ENCODE results near the gene RPL7L1.

DNA sequence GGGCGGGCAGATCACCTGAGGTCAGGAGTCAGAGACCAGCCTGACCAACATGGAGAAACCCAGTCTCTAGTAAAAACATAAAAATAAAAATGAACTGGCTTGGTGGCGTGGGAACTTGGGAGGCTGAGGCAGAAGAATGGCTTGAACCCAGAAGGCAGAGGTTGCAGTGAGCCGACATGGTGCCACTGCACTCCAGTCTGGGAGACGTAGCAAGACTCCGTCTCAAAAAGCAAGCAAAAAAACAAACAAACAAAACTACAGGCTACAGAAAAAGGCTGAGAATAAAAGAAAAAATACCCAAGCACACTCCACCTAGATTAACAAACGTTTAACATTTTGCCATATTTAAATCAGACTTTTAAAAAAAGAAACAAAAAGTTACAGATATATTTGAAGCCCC, 42.4 kb downstream of the RPL7L1 start:
- TF ChIP-seq ZNF274 (IDR thresholded peaks at IDR 0.05; ENCODE audit: low read depth, low read length): no peak
- TF ChIP-seq YY1 (IDR thresholded peaks at IDR 0.05; ENCODE audit: insufficient read depth, insufficient read length): no peak
